ENCODE data around the gene HPGDS. TPM values are rescaled to one million over a fixed set of nuclear protein-coding genes. Genes with fewer than 3 reads are reported as not detected.

HPGDS gene
- total and polyA plus RNA-seq, 4 donors = 0.08 to 4.9 (median 0.18) TPM

GRCh38 chr4:94363136-94363655 is 20.6 kb upstream of the HPGDS start:
- Histone ChIP-seq H3K9me3 (ENCODE audit: control insufficient read depth in 4 of 4, low read length in 3 of 4) (no peaks in the 10 kb centered on the region), H3K4me3 (ENCODE audit: low read depth in 1 of 3, low read length in 3 of 3) (no peak overlapping the region), H3K9ac (ENCODE audit: low read depth in 1 of 2, low read length in 2 of 2) (no peak overlapping the region), H3K27ac (ENCODE audit: low read depth in 1 of 2, low read length in 2 of 2) (no peak overlapping the region), H3K36me3 (ENCODE audit: control insufficient read depth in 4 of 4, insufficient read depth in 3 of 4, low read depth in 1 of 4, low read length in 3 of 4) (no peaks in the 10 kb centered on the region), H3K4me1 (ENCODE audit: control insufficient read depth in 4 of 4, insufficient read depth in 4 of 4, low read length in 3 of 4) (no peaks in the 10 kb centered on the region), H3K27me3 (ENCODE audit: control insufficient read depth in 4 of 4, insufficient read depth in 4 of 4, low read length in 3 of 4) (no peaks in the 10 kb centered on the region)
- 84% methylated on average over 4 of the region's 4 CpGs for WGBS
- DNase-seq (ENCODE audit: low spot score) = no peak
- no peak for TF ChIP-seq RAD21 (IDR thresholded peaks at IDR 0.05)
- no peak for TF ChIP-seq ZBTB33 (IDR thresholded peaks at IDR 0.05)
- no peak for TF ChIP-seq FOXA2 (IDR thresholded peaks at IDR 0.05)
- no peak for TF ChIP-seq FOXA1 (IDR thresholded peaks at IDR 0.05)
- TF ChIP-seq ATF3 (IDR thresholded peaks at IDR 0.05) = no peak
- no peak for TF ChIP-seq CTCF (IDR thresholded peaks at IDR 0.05; ENCODE audit: low read depth, low read length, missing input control)
- no peak for TF ChIP-seq REST (IDR thresholded peaks at IDR 0.05)
- no peak for TF ChIP-seq EGR1 (IDR thresholded peaks at IDR 0.05; ENCODE audit: low read depth in 2 of 2)
- TF ChIP-seq HNF4A (conservative IDR thresholded peaks at IDR 0.05) = no peak
- TF ChIP-seq TAF1 (conservative IDR thresholded peaks at IDR 0.05) = no peak
- TF ChIP-seq GABPA (IDR thresholded peaks at IDR 0.05 in 1 of 2, conservative IDR thresholded peaks at IDR 0.05 in 1 of 2) = no peak
- no peak for TF ChIP-seq MAX (IDR thresholded peaks at IDR 0.05)
- TF ChIP-seq NR2F2 (IDR thresholded peaks at IDR 0.05) = no peak
- no peak for TF ChIP-seq YY1 (IDR thresholded peaks at IDR 0.05)
- TF ChIP-seq SP1 (IDR thresholded peaks at IDR 0.05) = no peak
- TF ChIP-seq JUND (IDR thresholded peaks at IDR 0.05) = no peak

GRCh38 chr4:94359838-94360237 is 17.2 kb upstream of the HPGDS start:
- WGBS = 75% methylated on average over 4 of the region's 4 CpGs
- no peak for TF ChIP-seq MAX (IDR thresholded peaks at IDR 0.05)
- no peak for TF ChIP-seq JUND (IDR thresholded peaks at IDR 0.05)

More at GRCh38 chr4:94359838-94360237, 17.2 kb upstream of the HPGDS start:
- DNase-seq (ENCODE audit: low spot score) = no peak
- Histone ChIP-seq H3K27me3 (ENCODE audit: control insufficient read depth in 4 of 4, insufficient read depth in 4 of 4, low read length in 3 of 4) (no peaks in the 10 kb centered on the region), H3K4me1 (ENCODE audit: control insufficient read depth in 4 of 4, insufficient read depth in 4 of 4, low read length in 3 of 4) (no peaks in the 10 kb centered on the region), H3K36me3 (ENCODE audit: control insufficient read depth in 4 of 4, insufficient read depth in 3 of 4, low read depth in 1 of 4, low read length in 3 of 4) (no peaks in the 10 kb centered on the region), H3K9ac (ENCODE audit: low read depth in 1 of 2, low read length in 2 of 2) (no peak overlapping the region), H3K27ac (ENCODE audit: low read depth in 1 of 2, low read length in 2 of 2) (no peak overlapping the region), H3K4me3 (ENCODE audit: low read depth in 1 of 3, low read length in 3 of 3) (no peak overlapping the region), H3K9me3 (ENCODE audit: control insufficient read depth in 4 of 4, low read length in 3 of 4) (no peaks in the 10 kb centered on the region)

Data from liver (tissue), 9 donors.